T follicular helper cell (primary cell): ENCODE measurements around the gene EPB41L4B.

ENCODE experiments used
- DNase-seq: peaks from one replicate; pipeline ENCODE4 v3.0.0-alpha.2; 2020; ENCODE audit warnings: low read depth

EPB41L4B gene

DNA sequence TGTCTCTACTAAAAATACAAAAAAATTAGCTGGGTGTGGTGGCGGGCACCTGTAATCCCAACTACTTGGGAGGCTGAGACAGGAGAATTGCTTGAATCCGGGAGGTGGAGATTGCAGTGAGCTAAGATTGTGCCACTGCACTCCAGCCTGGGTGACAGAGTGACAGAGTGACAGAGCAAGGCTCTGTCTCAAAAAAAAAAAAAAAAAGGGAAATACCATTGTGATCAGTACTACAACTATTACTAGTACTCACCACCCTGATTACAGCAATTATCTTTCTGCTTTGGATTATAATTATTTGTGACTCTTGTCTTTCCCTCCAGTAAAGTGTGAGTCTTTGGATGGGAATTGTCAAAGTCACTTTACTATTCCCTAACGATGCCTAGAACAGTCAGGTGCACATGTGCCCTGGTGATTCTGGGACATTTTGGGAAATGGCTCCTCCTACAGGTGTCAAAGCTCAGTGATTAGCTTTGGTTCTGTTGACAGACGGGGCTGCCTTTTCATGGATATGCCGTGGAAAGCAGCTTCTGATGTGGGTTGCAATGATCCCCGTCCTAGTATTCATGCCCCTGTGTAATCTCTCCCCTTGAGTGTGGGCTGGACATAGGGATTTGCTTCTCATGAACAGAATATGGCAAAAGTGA is 122.0 kb downstream of the EPB41L4B start:
- DNase-seq: no peak

GRCh38 chr9:109193974-109194556 is 126.8 kb downstream of the EPB41L4B start:
- no peak for DNase-seq

DNA sequence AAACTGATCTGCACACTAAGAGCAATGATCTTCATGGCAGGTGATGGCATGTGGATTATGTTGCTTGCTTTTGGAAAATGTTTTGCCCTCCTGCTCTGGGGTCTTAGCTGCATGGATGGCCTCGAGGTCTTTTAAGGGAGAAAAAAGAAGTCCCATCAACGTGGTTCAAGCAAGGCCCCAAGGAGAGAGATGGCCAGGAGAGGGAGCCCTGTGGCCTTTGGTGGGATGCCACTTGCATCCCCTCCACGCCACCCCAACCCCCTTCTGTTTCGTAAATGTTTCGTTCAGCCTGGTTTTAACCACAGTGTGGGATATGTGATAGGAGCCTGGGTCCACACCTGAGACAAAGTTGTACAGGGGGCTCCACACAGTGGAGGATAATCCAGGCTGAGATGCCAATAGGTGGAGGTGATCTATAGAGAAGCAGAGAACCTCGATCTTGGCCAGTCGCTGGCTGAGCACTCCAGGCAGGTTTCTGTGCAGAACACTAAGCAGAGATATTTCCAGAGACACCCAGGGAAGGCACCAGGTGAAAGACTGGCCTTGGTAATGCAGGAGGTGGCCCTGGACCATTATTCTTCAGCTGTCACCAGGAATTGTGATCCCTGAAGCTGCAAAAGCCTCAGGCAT is 128.0 kb downstream of the EPB41L4B start:
- no peak for DNase-seq

- DNase-seq: no peak
Observed at GRCh38 chr9:109191746-109192145, 129.1 kb downstream of the EPB41L4B start.

DNA sequence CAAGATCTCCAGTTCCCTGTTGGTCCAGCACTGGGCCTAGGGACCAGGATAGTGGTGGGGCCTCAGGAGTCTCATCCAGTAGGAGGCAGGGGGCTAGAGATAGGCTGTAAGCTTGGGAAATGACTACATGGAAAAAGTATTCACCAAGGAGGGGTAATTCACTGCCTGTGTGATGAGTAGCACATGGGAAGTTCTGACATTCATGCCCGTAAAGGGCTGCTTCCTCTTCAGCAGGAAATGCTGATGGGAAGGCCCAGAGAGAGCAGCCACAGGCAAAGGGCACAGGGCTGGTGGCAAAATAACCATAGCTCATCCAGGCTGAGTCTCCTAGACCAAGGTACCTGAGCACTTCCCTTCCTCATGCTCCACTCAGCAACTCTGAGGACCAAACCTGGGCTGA is 130.7 kb downstream of the EPB41L4B start:
- no peak for DNase-seq

DNA sequence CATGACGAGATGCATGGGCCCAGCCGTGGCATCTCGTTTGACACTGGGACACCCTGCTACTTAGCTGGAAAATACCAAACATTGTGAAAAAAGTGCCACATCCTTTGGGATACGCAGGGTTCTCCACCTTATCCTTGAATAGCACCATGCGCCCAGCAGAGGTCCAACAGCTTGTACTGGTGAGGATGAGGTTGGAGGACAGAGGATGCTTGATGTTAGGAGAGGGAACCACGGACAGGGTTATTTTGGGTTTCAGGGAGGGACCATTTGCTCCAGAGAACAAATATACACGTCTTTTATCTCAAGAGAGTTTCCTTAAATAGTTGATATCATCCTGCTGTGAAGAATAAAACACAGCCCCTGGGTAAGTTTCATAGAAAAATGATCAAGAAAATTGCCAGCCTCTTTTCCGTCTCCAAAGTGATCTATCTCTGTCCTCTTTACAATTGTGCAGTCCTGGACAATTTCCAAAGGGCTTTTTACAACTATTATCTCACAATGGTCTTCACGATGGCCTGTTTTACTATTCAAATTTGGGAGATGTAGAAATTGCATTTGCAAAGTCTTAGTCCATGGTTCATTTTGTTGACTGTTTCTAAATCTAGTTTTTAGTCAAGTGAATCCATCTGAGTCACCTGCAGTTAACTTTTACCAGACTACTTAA is 133.9 kb downstream of the EPB41L4B start:
- DNase-seq: no peak

GRCh38 chr9:109182940-109183798 is 137.7 kb downstream of the EPB41L4B start:
- DNase-seq: no peak

DNA sequence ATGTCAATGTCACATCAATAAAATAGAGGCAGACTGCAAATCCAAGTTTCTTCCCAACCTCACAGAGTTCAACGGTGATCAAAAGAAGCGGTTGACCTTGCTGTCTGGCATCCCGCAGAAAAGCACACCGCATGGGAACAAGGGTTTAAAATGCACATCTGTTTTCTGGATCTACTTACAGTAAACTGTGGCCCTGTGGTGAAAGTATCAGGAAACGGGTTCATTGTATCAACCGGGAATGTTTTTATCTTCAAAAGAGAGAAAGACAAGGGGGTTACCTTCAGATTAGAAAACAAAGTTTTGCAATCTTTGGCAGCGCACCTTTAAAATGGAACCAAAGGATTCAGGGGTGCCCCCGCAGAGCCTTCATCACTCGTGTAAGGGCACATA is 138.3 kb downstream of the EPB41L4B start:
- no peak for DNase-seq

DNA sequence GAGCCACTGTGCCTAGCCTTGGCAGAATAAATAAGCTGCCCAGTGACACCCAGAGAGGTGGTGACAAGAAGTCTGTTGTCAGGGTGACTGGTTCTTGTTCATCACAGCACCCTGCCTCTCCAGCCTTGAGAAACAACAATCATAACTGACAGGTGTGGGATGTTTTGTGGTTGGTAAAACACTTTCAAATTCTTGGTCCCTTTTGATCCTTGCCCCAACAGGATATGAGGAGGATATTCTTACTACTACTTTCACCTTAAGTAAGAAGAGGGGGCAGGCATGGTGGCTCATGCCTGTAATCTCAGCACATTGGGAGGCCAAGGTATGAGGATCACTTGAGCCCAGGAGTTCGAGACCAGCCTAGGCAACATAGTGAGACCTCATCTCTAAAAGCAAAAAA is 139.6 kb downstream of the EPB41L4B start:
- DNase-seq: no peak

- no peak for DNase-seq
Observed at GRCh38 chr9:109179801-109180523, 140.9 kb downstream of the EPB41L4B start.

DNA sequence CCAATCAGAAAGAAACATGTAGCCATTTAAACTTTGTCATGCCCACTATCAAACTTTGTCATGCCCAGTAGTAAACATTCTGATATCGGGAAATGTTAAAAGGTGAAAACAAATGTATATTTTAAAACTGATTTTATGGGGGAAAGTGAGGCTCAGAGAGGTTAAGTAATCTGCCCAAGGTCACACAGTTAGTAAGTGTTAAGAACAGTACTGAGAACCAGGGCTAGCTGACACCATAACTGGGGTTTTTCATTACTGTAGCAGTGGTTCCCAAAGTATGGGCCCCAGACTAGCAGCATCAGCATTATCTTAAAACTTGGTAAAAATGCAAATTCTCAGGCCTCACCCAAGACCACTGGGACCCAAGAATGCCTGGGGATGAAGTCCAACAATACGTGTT is 143.9 kb downstream of the EPB41L4B start:
- DNase-seq: no peak

DNA sequence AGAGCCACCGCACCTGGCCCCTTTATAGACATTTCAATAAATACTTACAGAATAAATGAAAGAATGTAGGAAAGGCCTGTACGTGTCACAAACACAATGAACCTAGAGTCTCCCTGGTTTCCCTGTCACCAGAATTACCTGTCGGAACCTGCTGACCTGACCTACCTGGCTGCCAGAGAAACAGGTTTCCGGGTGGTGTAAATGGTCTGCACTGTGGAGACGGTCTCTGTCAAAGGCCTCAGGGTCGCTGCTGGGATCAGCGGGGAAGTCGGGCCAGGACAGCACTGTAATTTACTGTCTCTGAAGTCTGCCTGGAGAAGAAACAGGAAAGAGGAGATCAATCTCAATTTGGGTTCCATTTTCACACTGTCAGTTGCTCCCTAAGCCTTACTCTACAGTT is 144.5 kb downstream of the EPB41L4B start:
- no peak for DNase-seq

DNA sequence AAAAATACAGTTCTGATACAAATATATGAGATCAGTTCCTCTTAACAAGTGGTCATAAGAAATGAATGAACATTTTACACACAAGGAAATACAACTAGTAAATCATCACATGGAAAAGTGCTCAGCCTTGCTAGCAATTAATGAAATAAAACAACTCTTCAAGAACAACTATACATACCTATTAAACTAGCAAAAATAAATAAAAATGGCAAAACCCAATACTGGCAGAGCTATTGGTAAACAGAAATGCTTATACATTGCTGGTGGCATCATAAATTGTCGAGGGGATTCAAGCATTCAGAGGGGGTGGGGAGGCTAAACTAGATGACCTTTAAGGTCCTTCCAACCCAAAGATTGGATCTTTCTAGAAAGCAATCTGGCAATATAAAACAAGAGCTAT is 147.9 kb downstream of the EPB41L4B start:
- no peak for DNase-seq

GRCh38 chr9:109171926-109172325 is 148.9 kb downstream of the EPB41L4B start:
- DNase-seq: no peak

DNA sequence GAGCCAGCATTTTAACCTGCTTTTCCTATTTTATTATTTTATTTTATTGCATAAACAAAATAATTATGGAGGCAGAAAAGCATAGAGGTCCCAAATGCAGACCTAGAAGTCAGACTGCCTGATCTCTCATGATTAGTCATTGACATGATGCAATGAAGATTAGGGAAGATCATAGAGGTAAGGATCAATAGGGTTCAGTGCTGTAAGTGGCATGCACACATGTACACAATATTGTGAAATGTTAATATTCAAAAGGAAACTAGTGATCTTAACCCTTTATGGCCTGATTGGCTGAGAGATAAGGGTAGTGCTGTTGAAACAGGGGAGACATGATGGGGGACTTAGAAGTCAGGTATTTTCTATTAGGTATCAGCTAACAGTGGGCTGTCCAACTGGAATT is 152.7 kb downstream of the EPB41L4B start:
- no peak for DNase-seq

- no peak for DNase-seq
Observed at GRCh38 chr9:109167716-109168115, 153.1 kb downstream of the EPB41L4B start.

GRCh38 chr9:109166771-109167601 is 153.9 kb downstream of the EPB41L4B start, which contains the start of gene FRRS1L:
TSS of gene FRRS1L (minus strand) at chr9:109167249. CDS start at chr9:109167138, 111 bp downstream.
- no peak for DNase-seq

DNA sequence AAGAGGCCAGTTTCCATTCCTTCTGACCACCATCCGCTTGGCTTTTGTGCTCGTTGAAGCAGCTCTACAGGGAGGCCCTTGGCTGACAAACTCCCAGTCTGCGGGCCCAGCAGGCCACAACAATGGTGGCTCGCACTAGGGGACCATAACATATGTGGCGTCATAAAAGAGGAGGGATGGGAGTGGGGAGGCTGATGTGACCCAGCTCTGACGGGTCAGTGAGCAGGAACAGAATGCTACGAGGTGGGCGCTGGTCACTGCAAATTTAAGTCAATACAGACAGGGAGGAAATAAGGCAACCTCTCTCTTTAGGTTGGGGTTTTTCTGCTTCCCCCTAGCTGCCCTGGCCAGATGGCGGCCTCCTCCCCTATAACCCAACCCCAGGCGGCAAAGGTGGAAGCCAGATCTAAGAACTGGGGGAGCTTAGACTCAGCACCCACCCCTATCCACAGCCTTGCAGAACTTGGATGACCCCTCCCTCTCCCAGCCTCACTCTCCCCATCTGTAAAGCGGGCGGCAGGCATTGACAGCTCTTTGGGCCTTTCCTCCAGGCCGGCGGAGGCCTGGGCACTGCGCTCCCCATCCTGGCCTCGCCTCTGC is 154.6 kb downstream of the EPB41L4B start:
- DNase-seq: no peak

- no peak for DNase-seq
Observed at GRCh38 chr9:109164042-109164441, 156.8 kb downstream of the EPB41L4B start.

DNA sequence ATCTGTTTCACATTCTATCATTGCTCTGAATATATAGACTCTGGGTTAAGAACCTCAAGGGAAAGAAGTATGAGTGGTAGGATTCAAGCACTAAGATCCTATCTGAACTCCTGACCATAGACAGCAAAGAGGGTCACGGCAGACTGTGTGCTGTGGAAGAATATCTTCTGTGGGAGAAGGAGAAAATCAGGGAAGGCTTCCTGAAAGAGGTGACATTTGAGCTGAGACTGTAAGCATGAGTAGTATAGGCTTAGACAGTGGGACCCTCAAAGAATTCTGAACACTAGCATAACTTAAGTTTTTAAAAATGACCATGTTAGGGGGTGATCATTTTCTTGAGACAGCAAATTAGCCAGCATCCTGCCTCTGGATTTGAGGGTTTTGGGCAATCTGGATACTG is 157.7 kb downstream of the EPB41L4B start:
- DNase-seq: no peak
